Fibroblast of the aortic adventitia (primary cell): Measurements from ENCODE around the gene OAS1. TPM values are rescaled to one million over a fixed set of nuclear protein-coding genes. Genes with fewer than 3 reads are reported as not detected.
"Not testable (repeated sequence)": the region's sequence is repeated elsewhere in the genome, so short reads cannot be mapped to it uniquely, and the experiment has no call there.

Experiments used
- DNase-seq: peaks from one replicate; pipeline ENCODE4 v3.0.0-alpha.2; 2010; ENCODE audit warnings: low read depth
- H3K4me3 ChIP-seq: 2 replicates; pipeline ENCODE4 v1.5.1; 2011; ENCODE audit warnings: low read depth, mild to moderate bottlenecking, control low read depth, low read length, moderate library complexity
- total RNA-seq: library from RNA; depleted of rRNA; stranded (reverse); fragments of >200 nt; gene quantifications from 2 replicates; pipeline ENCODE4 v1.2.3, GENCODE V29; 2012; ENCODE audit warnings: low replicate concordance
- TF ChIP-seq, protein P1 (sequence below): IDR thresholded peaks from 2 replicates; pipeline ENCODE4 v1.5.1; 2011; ENCODE audit warnings: mild to moderate bottlenecking, low read length, control low read depth, inconsistent platforms; ENCODE audit not compliant: insufficient read depth

OAS1 gene
- total RNA-seq, 1 donor: 1.4 TPM

DNA sequence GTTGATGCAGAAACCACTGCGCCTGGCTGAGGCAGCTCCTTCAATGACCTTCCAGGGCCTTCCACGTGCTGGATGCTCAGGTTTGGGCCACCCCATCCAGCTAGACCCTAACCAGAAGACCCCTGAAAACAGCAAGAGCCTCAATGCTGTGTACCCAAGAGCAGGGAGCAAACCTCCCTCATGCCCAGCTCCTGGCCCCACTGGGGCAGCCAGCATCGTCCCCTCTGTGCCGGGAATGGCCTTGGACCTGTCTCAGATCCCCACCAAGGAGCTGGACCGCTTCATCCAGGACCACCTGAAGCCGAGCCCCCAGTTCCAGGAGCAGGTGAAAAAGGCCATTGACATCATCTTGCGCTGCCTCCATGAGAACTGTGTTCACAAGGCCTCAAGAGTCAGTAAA is 42.0 kb downstream of the OAS1 start:
- no peak overlapping the region for H3K4me3 ChIP-seq
- TF ChIP-seq, protein P1, sequence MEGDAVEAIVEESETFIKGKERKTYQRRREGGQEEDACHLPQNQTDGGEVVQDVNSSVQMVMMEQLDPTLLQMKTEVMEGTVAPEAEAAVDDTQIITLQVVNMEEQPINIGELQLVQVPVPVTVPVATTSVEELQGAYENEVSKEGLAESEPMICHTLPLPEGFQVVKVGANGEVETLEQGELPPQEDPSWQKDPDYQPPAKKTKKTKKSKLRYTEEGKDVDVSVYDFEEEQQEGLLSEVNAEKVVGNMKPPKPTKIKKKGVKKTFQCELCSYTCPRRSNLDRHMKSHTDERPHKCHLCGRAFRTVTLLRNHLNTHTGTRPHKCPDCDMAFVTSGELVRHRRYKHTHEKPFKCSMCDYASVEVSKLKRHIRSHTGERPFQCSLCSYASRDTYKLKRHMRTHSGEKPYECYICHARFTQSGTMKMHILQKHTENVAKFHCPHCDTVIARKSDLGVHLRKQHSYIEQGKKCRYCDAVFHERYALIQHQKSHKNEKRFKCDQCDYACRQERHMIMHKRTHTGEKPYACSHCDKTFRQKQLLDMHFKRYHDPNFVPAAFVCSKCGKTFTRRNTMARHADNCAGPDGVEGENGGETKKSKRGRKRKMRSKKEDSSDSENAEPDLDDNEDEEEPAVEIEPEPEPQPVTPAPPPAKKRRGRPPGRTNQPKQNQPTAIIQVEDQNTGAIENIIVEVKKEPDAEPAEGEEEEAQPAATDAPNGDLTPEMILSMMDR: no peak
- no peak for DNase-seq

DNA sequence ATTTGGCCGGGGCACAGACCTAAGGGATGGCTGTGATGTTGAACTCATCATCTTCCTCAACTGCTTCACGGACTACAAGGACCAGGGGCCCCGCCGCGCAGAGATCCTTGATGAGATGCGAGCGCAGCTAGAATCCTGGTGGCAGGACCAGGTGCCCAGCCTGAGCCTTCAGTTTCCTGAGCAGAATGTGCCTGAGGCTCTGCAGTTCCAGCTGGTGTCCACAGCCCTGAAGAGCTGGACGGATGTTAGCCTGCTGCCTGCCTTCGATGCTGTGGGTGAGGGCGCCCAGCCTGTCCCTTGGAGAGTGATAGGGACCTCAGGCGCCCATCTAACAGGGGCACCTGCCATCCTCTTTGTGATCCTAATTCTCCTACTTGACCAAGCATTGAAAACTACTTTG is 43.9 kb downstream of the OAS1 start:
- DNase-seq: no peak
- no peak overlapping the region for H3K4me3 ChIP-seq
- TF ChIP-seq, protein P1: no peak

DNA sequence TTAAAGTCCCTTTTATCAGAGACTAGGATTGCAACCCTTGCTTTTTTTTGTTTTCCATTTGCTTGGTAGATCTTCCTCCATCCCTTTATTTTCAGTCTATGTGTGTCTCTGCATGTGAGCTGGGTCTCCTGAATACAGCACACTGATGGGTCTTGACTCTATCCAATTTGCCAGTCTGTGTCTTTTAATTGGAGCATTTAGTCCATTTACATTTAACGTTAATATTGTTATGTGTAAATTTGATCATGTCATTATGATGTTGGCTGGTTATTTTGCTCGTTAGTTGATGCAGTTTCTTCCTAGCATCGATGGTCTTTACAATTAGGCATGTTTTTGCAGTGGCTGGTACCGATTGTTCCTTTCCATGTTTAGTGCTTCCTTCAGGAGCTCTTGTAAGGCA is 50.4 kb downstream of the OAS1 start:
- not testable (repeated sequence) for DNase-seq, H3K4me3 ChIP-seq

DNA sequence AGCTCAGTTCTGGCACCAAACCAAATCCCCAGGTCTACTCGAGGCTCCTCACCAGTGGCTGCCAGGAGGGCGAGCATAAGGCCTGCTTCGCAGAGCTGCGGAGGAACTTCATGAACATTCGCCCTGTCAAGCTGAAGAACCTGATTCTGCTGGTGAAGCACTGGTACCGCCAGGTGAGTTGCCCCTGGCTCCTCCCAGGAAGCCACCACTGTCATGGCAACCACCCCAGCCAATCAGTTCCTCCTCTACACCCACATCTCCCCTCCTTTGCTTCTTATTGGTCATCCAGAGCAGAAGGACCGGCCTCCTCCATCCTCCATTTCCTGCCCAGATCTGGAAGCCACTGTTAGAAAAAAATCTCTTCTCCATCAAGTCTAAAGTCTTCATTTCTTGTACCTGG is 54.3 kb downstream of the OAS1 start:
- H3K4me3 ChIP-seq: no peak overlapping the region
- TF ChIP-seq, protein P1: no peak
- DNase-seq: no peak

DNA sequence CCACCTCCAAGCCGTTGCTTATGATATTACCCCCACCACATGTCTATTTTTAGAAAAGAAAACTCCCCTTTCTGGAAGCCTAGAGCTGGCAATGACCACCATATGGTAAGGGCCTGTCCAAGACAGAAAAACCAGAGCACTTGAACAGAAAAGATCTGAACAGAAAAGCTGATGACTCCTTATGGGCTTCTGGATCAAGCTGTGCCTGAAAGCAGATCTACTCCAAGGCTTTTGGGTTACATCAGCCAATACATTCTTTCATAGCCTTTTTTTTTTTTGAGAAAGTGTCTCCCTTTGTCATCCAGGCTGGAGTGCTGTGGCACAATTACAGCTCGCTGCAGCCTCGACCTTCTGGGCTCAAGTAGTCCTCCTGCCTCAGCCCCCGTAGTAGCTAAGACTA is 54.8 kb downstream of the OAS1 start:
- no peak overlapping the region for H3K4me3 ChIP-seq
- TF ChIP-seq, protein P1: no peak
- no peak for DNase-seq

GRCh38 chr12:112962561-112962960 is 55.8 kb downstream of the OAS1 start:
- no peak for DNase-seq
- TF ChIP-seq, protein P1: no peak
- H3K4me3 ChIP-seq: no peak overlapping the region

DNA sequence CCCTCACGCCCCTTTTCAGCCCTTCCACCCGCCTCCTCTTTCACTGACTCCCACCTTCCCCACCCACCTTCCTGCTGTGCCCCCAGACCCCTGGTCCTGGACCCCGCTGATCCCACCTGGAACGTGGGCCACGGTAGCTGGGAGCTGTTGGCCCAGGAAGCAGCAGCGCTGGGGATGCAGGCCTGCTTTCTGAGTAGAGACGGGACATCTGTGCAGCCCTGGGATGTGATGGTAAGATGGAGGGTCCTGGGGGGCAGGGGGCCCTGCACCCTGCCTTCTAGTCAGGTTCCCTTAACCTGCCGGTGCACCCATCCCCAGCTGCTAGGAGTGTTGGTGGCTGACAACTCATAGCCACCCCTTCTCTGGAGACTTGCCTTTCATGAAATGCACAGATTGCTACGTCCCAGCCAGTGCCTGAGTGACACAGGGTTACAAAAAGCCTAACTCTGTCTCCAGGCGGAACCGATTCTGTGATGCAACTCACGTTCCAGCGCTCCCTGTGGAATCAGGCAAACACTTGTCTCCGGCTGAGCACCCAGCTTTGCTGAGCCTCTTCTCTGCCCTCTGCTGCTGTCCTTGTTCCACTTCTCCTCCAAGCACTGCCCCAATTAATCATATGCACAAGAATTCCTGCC is 56.6 kb downstream of the OAS1 start:
- no peak for DNase-seq
- no peak overlapping the region for H3K4me3 ChIP-seq
- TF ChIP-seq, protein P1: no peak
